Stimulated activated memory B cell treated with anti-CD40 and anti-IgM and Interleukin-4, amounts not matched to agents 10 μg/mL and 1 μg/mL and 100 μg/mL, for 72 hours (primary cell): ENCODE results near the gene FAM170B.

Experiments
- ATAC-seq: fragments of 150-1000 bp; cut with Tn5 transposase; 2 replicates; pipeline ENCODE4 v1.10.0; 2021
- H3K27ac Mint-ChIP-seq: one replicate; pipeline ENCODE4 v1.8.0; 2022; ENCODE audit warnings: mild to moderate bottlenecking, mixed read lengths
- H3K27me3 Mint-ChIP-seq: one replicate; pipeline ENCODE4 v1.8.0; 2022; ENCODE audit warnings: mixed read lengths
- H3K36me3 Mint-ChIP-seq: one replicate; pipeline ENCODE4 v1.8.0; 2022; ENCODE audit warnings: mixed read lengths
- H3K4me1 Mint-ChIP-seq: one replicate; pipeline ENCODE4 v1.8.0; 2022; ENCODE audit warnings: mixed read lengths
- H3K4me3 Mint-ChIP-seq: one replicate; pipeline ENCODE4 v1.8.0; 2022; ENCODE audit warnings: mild to moderate bottlenecking, moderate library complexity, mixed read lengths
- H3K9me3 Mint-ChIP-seq: one replicate; pipeline ENCODE4 v1.8.0; 2022; ENCODE audit warnings: mixed read lengths

FAM170B gene

DNA sequence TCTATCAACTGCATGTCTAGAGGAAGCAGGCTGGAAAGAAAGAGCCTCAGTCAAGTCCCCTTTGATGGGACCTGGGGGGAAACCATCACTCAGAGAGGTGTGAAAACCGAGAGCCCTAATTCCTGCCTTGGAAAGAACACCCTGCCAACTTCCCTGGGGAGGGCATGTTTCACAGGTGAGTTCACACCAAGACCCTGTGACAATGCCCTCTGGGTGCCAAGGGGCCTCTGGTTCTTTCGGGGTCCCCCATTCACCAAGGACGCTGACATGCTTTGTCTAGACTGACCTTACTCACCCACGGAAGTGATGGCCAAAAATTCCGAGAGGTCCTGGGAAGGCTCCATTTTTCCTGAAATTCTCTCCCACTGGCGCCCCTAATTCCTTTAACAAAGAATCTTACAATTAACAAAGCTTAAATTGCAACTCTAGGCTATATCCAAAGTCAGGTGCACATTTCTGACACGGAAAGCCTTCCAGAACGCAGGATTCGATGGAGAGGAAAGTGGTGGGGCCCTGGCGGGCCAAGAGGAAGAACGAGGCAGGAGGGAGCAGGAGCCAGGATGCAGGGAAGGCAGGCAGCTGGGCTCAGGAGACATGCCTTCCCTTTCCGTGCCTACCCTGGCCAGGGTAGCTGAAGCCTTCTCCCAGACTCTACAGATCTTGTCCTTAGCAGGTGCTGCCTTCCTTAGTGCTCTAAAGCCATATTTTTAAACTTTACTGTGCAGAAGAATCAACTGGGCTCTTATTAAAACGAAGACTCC, 42.2 kb downstream of the FAM170B start:
- H3K4me3 Mint-ChIP-seq: no peak overlapping the region
- peaks cover 23% of the 10 kb centered on the region for H3K27me3 Mint-ChIP-seq
- H3K9me3 Mint-ChIP-seq: peaks cover 10% of the 10 kb centered on the region
- no peaks in the 10 kb centered on the region for H3K36me3 Mint-ChIP-seq
- no peaks in the 10 kb centered on the region for H3K4me1 Mint-ChIP-seq
- no peak for ATAC-seq
- no peak overlapping the region for H3K27ac Mint-ChIP-seq

DNA sequence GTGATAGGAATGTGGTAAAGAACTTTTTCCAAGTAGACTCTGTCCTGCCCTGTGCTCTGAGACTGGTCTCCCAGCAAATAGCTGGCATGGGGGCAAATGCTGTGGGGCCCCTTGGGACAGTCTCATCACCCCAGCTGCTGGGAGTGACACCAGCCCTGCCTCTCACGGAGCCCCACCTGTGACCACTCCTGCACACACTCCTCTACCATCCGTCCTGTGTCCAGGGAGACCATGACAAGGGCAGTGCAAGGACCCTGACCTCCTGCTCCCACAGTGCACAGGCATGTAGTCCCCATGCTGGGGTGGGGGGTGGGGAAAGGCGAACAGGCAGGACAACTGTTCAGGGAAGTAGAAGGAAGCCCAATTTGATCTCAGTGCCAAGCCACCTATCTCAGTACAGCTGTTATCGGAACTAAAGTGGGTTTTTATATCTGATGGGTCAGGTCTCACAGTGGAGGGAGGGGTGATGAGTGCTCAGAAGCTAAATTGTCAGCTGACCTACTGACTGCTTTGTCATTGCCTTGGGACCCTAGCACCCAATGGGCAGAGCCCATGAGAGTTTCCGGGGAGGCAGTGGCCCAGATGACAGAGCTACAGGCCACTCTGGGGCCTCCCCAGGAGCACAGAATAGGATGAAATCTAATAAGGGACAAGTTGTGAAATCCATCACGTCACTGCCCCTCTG, 43.0 kb downstream of the FAM170B start:
- H3K9me3 Mint-ChIP-seq: peaks cover 12% of the 10 kb centered on the region
- no peak overlapping the region for H3K27ac Mint-ChIP-seq
- ATAC-seq: no peak
- H3K4me1 Mint-ChIP-seq: no peaks in the 10 kb centered on the region
- peaks cover 23% of the 10 kb centered on the region for H3K27me3 Mint-ChIP-seq
- H3K4me3 Mint-ChIP-seq: no peak overlapping the region
- no peaks in the 10 kb centered on the region for H3K36me3 Mint-ChIP-seq

DNA sequence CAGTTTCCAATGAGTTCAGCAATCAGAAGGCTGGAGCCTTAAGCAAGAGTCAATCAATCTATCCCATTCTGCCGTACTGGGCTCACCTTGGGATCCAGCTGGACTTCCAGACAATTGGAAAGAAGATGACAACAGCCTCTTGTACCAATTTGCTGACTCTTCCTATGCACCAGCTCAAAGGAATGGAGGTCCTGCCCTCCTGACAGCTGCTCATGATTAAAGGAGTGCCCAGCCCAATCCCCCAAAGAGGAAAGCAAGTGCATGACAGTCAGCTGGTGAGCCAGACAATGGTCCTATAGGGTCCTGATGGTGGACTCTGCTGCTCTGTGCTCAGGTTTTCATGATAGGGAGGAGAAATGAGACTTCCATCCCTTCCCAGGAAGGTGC, 43.6 kb downstream of the FAM170B start:
- Mint-ChIP-seq H3K4me3 (no peak overlapping the region), H3K9me3 (peaks cover 12% of the 10 kb centered on the region), H3K27me3 (peaks cover 23% of the 10 kb centered on the region), H3K36me3 (no peaks in the 10 kb centered on the region), H3K27ac (no peak overlapping the region), H3K4me1 (no peaks in the 10 kb centered on the region)
- ATAC-seq: no peak

DNA sequence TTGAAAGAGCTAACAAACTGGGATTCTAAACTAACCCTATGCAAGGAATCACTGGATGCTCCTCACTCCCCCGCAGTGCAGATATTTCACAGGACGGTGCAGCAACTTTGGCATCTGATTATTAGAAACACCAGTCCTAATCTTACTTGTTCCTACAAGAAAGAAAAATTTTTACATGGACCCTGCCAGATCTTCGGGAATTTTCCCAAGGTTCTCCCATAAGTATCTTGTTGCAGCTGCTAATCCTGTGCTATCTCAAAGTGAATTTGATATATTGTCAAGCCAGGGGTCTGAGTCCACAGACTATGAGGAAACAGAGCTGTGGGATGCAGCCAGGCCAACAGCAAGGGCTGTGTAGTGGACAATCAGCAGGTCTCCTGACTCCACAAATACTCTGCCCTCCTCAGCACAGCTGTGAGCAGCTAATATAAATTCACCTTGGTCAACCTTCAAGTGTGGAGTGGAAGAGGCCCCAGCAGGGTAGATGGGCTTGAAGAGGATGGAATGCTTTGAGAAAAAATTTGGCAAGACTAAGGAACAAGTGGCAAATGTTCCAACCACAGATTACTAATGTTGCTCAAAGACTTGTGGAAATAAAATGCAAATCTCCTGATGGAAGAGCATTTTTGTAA, 44.1 kb downstream of the FAM170B start:
- H3K4me1 Mint-ChIP-seq: no peaks in the 10 kb centered on the region
- peaks cover 12% of the 10 kb centered on the region for H3K9me3 Mint-ChIP-seq
- H3K36me3 Mint-ChIP-seq: no peaks in the 10 kb centered on the region
- no peak for ATAC-seq
- no peak overlapping the region for H3K4me3 Mint-ChIP-seq
- no peak overlapping the region for H3K27ac Mint-ChIP-seq
- H3K27me3 Mint-ChIP-seq: peaks cover 23% of the 10 kb centered on the region

DNA sequence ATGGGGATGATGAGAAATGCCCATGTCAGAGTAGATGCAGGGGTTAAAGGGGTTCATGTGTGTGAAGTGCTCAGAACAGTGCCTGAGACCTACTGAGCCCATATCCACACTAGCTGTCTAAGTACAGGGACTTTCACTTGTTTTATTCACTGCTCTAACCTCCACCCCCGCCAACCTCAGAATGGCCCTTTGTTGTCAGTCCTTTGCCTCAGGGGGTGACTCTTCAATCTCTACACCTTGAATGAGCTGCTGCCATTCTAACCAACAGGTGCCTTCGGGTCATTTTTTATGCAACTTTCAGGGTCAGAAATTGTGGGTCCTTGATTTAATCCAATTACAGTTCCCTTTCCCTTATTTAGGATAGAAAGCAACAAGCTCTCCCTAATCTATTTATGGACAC, 44.7 kb downstream of the FAM170B start:
- no peak overlapping the region for H3K4me3 Mint-ChIP-seq
- peaks cover 23% of the 10 kb centered on the region for H3K27me3 Mint-ChIP-seq
- no peak overlapping the region for H3K27ac Mint-ChIP-seq
- no peaks in the 10 kb centered on the region for H3K4me1 Mint-ChIP-seq
- H3K9me3 Mint-ChIP-seq: peaks cover 12% of the 10 kb centered on the region
- H3K36me3 Mint-ChIP-seq: no peaks in the 10 kb centered on the region
- ATAC-seq: no peak

DNA sequence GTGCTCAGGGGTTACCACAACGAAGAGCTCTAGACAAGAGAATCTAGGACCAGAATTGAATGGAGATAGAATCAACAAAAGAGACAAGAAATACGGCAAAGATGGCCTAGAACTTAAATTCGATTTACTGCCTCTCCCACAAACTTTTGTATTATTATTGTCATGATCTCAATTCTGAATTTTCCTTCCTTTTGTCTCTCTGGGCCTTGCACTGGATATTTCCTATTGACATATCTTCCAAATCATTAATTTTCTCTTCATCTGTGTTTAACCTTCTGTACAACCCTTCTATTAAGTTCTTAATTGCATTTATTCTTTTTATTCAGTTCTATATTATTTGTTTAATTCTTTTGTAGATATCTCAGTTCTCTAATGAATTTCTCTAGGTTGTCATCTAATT, 46.9 kb downstream of the FAM170B start:
- Mint-ChIP-seq H3K27me3 (peaks cover 22% of the 10 kb centered on the region), H3K4me1 (no peaks in the 10 kb centered on the region), H3K36me3 (no peaks in the 10 kb centered on the region), H3K4me3 (no peak overlapping the region), H3K9me3 (peaks cover 12% of the 10 kb centered on the region), H3K27ac (no peak overlapping the region)
- no peak for ATAC-seq

DNA sequence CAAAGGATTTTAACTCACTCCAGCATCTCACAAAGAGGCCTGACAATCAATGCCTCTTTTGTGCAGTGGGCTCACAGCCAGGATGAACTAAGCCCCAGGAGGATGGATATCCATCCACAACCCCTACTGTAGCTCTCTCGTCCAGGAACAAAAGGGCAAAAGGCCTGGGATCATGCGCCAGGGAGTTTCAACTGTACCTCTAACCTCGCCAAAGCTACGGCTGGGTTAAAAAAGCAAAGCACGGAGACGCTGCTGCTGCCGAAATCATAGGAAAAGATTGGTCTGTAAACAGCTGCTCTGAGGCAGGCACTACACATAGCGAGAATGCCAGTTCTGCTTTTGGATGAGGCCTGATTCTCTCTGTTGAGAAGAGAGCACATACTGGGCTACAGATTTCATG, 50.6 kb downstream of the FAM170B start:
- peaks cover 12% of the 10 kb centered on the region for H3K9me3 Mint-ChIP-seq
- no peak overlapping the region for H3K4me3 Mint-ChIP-seq
- no peaks in the 10 kb centered on the region for H3K4me1 Mint-ChIP-seq
- H3K27me3 Mint-ChIP-seq: peaks cover 12% of the 10 kb centered on the region
- ATAC-seq: no peak
- H3K27ac Mint-ChIP-seq: no peak overlapping the region
- no peaks in the 10 kb centered on the region for H3K36me3 Mint-ChIP-seq

DNA sequence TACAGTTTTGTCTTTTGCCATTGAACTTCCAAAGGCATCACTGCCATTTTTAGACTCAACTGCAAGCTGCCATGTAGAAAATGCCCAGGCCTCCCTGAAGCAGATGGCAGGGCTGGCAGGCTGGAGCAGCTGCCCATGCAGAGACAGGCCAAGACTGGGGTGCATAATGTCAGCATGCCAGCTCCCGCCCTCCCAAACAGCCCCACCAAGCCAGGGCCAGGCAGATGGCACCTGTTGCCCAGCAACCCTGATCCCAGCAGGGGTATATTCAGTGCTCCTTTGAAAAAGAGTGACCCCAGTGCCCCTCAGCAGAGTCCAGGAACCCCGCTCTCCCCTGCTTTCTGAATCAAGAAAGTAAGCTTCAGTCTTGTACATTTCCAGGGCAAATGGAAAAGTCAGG, 51.1 kb downstream of the FAM170B start:
- Mint-ChIP-seq H3K27me3 (peaks cover 12% of the 10 kb centered on the region), H3K36me3 (no peaks in the 10 kb centered on the region), H3K4me3 (no peak overlapping the region)

DNA sequence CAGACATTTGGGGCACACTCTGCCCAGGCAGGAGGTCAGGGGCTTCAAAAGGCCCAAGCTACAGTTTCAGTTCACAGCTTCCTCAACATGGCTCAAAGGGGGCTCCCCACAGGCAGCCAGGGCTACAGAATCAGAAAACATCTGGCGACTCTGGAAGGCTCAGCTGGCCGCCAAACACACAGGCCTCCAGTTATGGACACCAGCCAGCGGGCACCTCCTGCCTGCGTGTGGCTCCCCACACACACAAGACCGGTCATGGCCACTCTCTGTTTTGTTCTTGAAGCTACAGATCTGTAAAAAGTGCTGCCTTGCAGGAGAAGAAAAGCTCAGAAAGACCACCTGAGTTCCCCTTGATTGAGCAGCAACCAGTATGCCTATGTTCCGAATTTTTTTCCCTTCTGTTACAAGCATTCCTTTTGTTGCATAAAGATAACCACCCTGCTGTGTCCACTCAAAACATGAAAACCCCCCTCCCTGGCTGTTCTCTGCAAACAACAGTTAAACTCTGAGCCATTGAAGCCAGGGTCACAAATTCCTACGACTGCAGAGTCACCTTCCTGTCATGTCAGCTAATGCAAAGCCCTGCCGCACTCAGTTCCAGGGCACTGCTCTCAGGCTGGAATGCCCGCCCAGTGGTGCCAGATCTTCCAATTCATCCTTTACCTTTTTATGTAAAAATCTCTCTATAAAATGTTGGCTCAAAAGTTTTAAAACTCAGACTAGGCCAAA, 52.1 kb downstream of the FAM170B start:
- no peak overlapping the region for H3K27ac Mint-ChIP-seq
- no peak overlapping the region for H3K4me3 Mint-ChIP-seq
- H3K27me3 Mint-ChIP-seq: peaks cover 20% of the 10 kb centered on the region
- peaks cover 6% of the 10 kb centered on the region for H3K4me1 Mint-ChIP-seq
- ATAC-seq: no peak
- H3K36me3 Mint-ChIP-seq: no peaks in the 10 kb centered on the region
- H3K9me3 Mint-ChIP-seq: peaks cover 3% of the 10 kb centered on the region

More for the DNA sequence above, 51.1 kb downstream of the FAM170B start:
- ATAC-seq: no peak
- Mint-ChIP-seq H3K27ac (no peak overlapping the region), H3K9me3 (peaks cover 12% of the 10 kb centered on the region), H3K4me1 (no peaks in the 10 kb centered on the region)
